ENCODE results near the gene KIF13A. TPM values are rescaled to one million over a fixed set of nuclear protein-coding genes. Genes with fewer than 3 reads are reported as not detected.
A peak's percentile ranks its signal among the peaks of the same experiment; 100 is the strongest.

Gene KIF13A
- polyA plus RNA-seq (2011; rRNA removed): 56.1 and 57.7 TPM in 2 replicates
- polyA minus RNA-seq (2011; rRNA and poly(A)+ RNA removed): 77.3 and 83.1 TPM in 2 replicates

GRCh38 chr6:17987447-17987696, at the start of gene KIF13A:
Gene KIF13A (minus strand): TSS chr6:17987635. CDS start chr6:17987463, 172 bp downstream.
- H3K9me3 ChIP-seq (ENCODE audit: control insufficient read depth, insufficient read depth, low read length): no peaks in the 10 kb centered on the region
- TF ChIP-seq, protein P1, sequence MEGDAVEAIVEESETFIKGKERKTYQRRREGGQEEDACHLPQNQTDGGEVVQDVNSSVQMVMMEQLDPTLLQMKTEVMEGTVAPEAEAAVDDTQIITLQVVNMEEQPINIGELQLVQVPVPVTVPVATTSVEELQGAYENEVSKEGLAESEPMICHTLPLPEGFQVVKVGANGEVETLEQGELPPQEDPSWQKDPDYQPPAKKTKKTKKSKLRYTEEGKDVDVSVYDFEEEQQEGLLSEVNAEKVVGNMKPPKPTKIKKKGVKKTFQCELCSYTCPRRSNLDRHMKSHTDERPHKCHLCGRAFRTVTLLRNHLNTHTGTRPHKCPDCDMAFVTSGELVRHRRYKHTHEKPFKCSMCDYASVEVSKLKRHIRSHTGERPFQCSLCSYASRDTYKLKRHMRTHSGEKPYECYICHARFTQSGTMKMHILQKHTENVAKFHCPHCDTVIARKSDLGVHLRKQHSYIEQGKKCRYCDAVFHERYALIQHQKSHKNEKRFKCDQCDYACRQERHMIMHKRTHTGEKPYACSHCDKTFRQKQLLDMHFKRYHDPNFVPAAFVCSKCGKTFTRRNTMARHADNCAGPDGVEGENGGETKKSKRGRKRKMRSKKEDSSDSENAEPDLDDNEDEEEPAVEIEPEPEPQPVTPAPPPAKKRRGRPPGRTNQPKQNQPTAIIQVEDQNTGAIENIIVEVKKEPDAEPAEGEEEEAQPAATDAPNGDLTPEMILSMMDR (IDR thresholded peaks at IDR 0.05; ENCODE audit: low read depth, low read length): no peak
- ChIA-PET POLR2A (interaction anchor here (1.1 to 2.1 kb wide), 3 partner anchors 13 to 56 kb away, joined by 4 to 6 read pairs (median 4); no protein-coding TSS in a partner anchor), CTCF (interaction anchor here (0.9 to 1.2 kb wide), 4 partner anchors 22 to 181 kb away, joined by 3 to 4 read pairs (median 3); no protein-coding TSS in a partner anchor)
- peak within 1 kb of the TSS; percentile 73 for H3K4me3 ChIP-seq (ENCODE audit: low read depth, low read length)
- peak within 1 kb of the TSS; percentile 68 for H3K27ac ChIP-seq (ENCODE audit: low read depth, low read length)
- no peaks in the 10 kb centered on the region for H3K27me3 ChIP-seq (ENCODE audit: control insufficient read depth, insufficient read depth, low read length)
- DNase-seq (ENCODE audit: low read depth, low spot score): no peak

- DNase-seq (ENCODE audit: low read depth, low spot score): no peak
- Histone ChIP-seq H3K4me3 (ENCODE audit: low read depth, low read length) (no peak overlapping the region), H3K9me3 (ENCODE audit: control insufficient read depth, insufficient read depth, low read length) (no peaks in the 10 kb centered on the region), H3K27ac (ENCODE audit: low read depth, low read length) (no peak overlapping the region), H3K27me3 (ENCODE audit: control insufficient read depth, insufficient read depth, low read length) (no peaks in the 10 kb centered on the region)
- ChIA-PET POLR2A (no interaction called here), CTCF (interaction anchor here (1.5 kb wide), 1 partner anchor 86 kb away, joined by 3 read pairs; the partner anchor contains the start of gene NHLRC1)
- TF ChIP-seq, protein P1 (IDR thresholded peaks at IDR 0.05; ENCODE audit: low read depth, low read length): no peak
Observed at GRCh38 chr6:18036781-18037180, 49.3 kb upstream of the KIF13A start.

DNA sequence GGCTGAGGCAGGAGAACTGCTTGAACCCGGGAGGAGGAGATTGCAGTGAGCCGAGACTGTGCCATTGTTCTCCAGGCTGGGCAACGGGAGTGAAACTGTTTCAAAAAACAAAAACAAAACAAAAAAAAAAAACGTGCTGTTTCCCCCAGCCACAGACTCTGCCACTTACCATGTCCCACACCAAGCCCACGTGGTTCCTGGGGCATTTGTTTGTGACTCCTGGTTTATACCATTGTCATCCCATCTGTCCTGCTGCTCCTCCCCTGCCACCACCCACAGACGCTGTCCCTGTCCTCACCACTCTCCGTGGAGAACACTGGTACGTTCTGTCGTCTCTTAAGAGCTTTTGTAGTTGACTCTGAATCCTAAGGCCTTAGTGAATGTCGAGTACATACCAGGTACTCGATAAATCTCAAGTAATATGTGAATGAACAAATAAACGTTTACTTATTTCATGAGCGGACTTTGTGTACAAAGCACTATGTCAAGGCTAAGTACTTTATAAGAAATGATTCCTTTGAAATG, 48.0 kb upstream of the KIF13A start:
- ChIA-PET CTCF (no interaction called here), POLR2A (no interaction called here)
- H3K9me3 ChIP-seq (ENCODE audit: control insufficient read depth, insufficient read depth, low read length): no peaks in the 10 kb centered on the region
- DNase-seq (ENCODE audit: low read depth, low spot score): no peak
- no peak overlapping the region for H3K4me3 ChIP-seq (ENCODE audit: low read depth, low read length)
- TF ChIP-seq, protein P1 (IDR thresholded peaks at IDR 0.05; ENCODE audit: low read depth, low read length): no peak
- H3K27ac ChIP-seq (ENCODE audit: low read depth, low read length): no peak overlapping the region
- H3K27me3 ChIP-seq (ENCODE audit: control insufficient read depth, insufficient read depth, low read length): no peaks in the 10 kb centered on the region

- H3K27me3 ChIP-seq (ENCODE audit: control insufficient read depth, insufficient read depth, low read length): no peaks in the 10 kb centered on the region
- POLR2A ChIA-PET: no interaction called here
- DNase-seq (ENCODE audit: low read depth, low spot score): no peak
- H3K4me3 ChIP-seq (ENCODE audit: low read depth, low read length): no peak overlapping the region
- TF ChIP-seq, protein P1 (IDR thresholded peaks at IDR 0.05; ENCODE audit: low read depth, low read length): no peak
- H3K27ac ChIP-seq (ENCODE audit: low read depth, low read length): no peak overlapping the region
- CTCF ChIA-PET: no interaction called here
- no peaks in the 10 kb centered on the region for H3K9me3 ChIP-seq (ENCODE audit: control insufficient read depth, insufficient read depth, low read length)
Observed at GRCh38 chr6:18034798-18035202, 47.4 kb upstream of the KIF13A start.

DNA sequence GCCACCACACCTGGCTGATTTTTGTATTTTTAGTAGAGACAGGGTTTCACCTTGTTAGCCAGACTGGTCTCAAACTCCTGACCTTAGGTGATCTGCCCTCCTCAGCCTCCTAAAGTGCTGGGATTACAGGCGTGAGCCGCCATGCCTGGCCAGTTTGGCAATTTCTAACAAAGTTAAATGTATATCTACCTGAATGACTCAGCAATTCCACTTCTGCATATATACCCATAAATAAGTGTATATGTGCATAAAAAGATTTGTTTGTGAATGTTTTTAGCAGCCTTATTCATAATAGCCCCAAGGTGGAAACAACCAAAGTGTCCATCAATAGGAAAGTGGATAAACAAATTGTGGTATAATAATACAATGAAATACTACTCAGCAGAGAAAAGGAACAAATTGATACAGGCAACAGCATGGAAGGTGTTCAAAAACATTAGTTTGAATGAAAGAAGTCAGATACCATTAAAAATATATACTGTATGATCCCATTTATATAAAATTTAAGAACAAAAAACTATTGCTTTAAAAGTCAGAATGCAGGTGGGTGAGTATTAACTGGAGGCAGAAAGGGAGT, 44.3 kb upstream of the KIF13A start:
- no peak for DNase-seq (ENCODE audit: low read depth, low spot score)
- Histone ChIP-seq H3K27ac (ENCODE audit: low read depth, low read length) (no peak overlapping the region), H3K9me3 (ENCODE audit: control insufficient read depth, insufficient read depth, low read length) (no peaks in the 10 kb centered on the region), H3K27me3 (ENCODE audit: control insufficient read depth, insufficient read depth, low read length) (no peaks in the 10 kb centered on the region), H3K4me3 (ENCODE audit: low read depth, low read length) (no peak overlapping the region)
- ChIA-PET POLR2A (no interaction called here), CTCF (no interaction called here)
- TF ChIP-seq, protein P1 (IDR thresholded peaks at IDR 0.05; ENCODE audit: low read depth, low read length): no peak
